Measurements from ENCODE around the gene VOPP1.
"Not testable (repeated sequence)": the region's sequence is repeated elsewhere in the genome, so short reads cannot be mapped to it uniquely, and the experiment has no call there.

VOPP1 gene

GRCh38 chr7:55582656-55583055 lies 10.4 kb upstream of the VOPP1 start:
- in situ Hi-C loops (cut with MboI; ENCODE audit: low sequenced_read_pairs), result not testable (repeated sequence)

GRCh38 chr7:55576753-55577152 lies 4.5 kb upstream of the VOPP1 start:
- in situ Hi-C loops (cut with MboI; ENCODE audit: low sequenced_read_pairs), result no loop called here

GRCh38 chr7:55575733-55576132 lies 3.4 kb upstream of the VOPP1 start:
- in situ Hi-C loops (cut with MboI; ENCODE audit: low sequenced_read_pairs), result no loop called here

GRCh38 chr7:55575098-55575497 lies 2.8 kb upstream of the VOPP1 start:
- in situ Hi-C loops (cut with MboI; ENCODE audit: low sequenced_read_pairs), result no loop called here

GRCh38 chr7:55574051-55574717 lies 1.9 kb upstream of the VOPP1 start:
- in situ Hi-C loops (cut with MboI; ENCODE audit: low sequenced_read_pairs), result no loop called here

GRCh38 chr7:55573234-55573900 lies 1.1 kb upstream of the VOPP1 start:
- in situ Hi-C loops (cut with MboI; ENCODE audit: low sequenced_read_pairs), result no loop called here

GRCh38 chr7:55571511-55572377 lies 558 bp downstream of the VOPP1 start:
- in situ Hi-C loops (cut with MboI; ENCODE audit: low sequenced_read_pairs), result no loop called here

GRCh38 chr7:55570939-55571338 lies 1.4 kb downstream of the VOPP1 start:
- in situ Hi-C loops (cut with MboI; ENCODE audit: low sequenced_read_pairs), result no loop called here

GRCh38 chr7:55570218-55570873 lies 2.0 kb downstream of the VOPP1 start:
- in situ Hi-C loops (cut with MboI; ENCODE audit: low sequenced_read_pairs), result no loop called here

GRCh38 chr7:55569797-55570196 lies 2.5 kb downstream of the VOPP1 start:
- in situ Hi-C loops (cut with MboI; ENCODE audit: low sequenced_read_pairs), result no loop called here

- in situ Hi-C loops (cut with MboI; ENCODE audit: low sequenced_read_pairs), result no loop called here
Measured at GRCh38 chr7:55569269-55569663, 3.0 kb downstream of the VOPP1 start.

- in situ Hi-C loops (cut with MboI; ENCODE audit: low sequenced_read_pairs), result no loop called here
Measured at GRCh38 chr7:55568613-55569268, 3.6 kb downstream of the VOPP1 start.

- in situ Hi-C loops (cut with MboI; ENCODE audit: low sequenced_read_pairs), result no loop called here
Measured at GRCh38 chr7:55567571-55567970, 4.7 kb downstream of the VOPP1 start.

GRCh38 chr7:55565681-55566080 lies 6.6 kb downstream of the VOPP1 start:
- in situ Hi-C loops (cut with MboI; ENCODE audit: low sequenced_read_pairs), result no loop called here

GRCh38 chr7:55563596-55564325 lies 8.5 kb downstream of the VOPP1 start:
- in situ Hi-C loops (cut with MboI; ENCODE audit: low sequenced_read_pairs), result no loop called here

GRCh38 chr7:55561690-55562089 lies 10.6 kb downstream of the VOPP1 start:
- in situ Hi-C loops (cut with MboI; ENCODE audit: low sequenced_read_pairs), result no loop called here

GRCh38 chr7:55558962-55559920 lies 13.1 kb downstream of the VOPP1 start:
- in situ Hi-C loops (cut with MboI; ENCODE audit: low sequenced_read_pairs), result no loop called here

GRCh38 chr7:55557666-55558188 lies 14.6 kb downstream of the VOPP1 start:
- in situ Hi-C loops (cut with MboI; ENCODE audit: low sequenced_read_pairs), result no loop called here

- in situ Hi-C loops (cut with MboI; ENCODE audit: low sequenced_read_pairs), result no loop called here
Measured at GRCh38 chr7:55556492-55556891, 15.8 kb downstream of the VOPP1 start.
